ENCODE measurements around the gene KLF6.

KLF6 gene

GRCh38 chr10:3774814-3775695 lies 10.0 kb downstream of the KLF6 start:
- DNase-seq (ENCODE audit: low read depth in 4 of 4, low spot score in 1 of 4), result no peak

DNA sequence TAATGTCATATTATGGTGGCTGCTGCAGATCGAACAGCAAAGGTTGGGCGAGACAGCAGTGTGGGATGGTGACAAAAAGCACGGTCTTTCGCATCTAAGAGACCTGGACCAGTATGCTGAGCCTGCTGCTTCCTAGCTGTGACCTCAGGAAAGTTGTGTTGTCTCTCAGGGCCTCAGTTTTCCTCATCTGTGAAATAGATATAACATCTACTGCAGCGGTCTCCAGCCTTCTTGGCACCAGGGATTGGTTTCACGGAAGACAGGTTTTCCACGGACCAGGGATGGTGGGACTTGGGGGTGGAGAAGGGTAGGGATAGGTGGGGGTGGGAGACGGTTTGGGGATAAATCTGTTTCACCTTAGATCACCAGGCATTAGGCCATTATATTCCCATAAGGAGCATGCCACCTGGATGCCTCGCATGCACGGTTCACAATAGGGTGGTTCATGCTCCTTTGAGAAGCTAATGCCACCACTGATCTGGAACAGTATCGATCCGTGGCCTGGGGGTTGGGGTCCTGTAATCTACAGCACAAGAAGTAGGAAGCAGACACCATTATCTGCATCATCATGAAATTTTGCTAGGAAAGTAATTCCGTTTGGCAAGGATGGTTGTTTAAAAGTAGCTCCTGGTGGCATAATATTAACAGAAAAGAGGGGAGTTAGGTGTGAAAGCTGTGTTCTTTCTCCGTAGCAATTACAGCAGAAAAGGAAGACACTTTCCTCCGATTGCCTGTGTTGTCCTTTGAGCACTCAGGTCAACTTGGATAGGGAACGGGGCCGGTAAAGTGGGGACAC lies 10.8 kb downstream of the KLF6 start:
- DNase-seq (ENCODE audit: low read depth in 4 of 4, low spot score in 1 of 4), result no peak

DNA sequence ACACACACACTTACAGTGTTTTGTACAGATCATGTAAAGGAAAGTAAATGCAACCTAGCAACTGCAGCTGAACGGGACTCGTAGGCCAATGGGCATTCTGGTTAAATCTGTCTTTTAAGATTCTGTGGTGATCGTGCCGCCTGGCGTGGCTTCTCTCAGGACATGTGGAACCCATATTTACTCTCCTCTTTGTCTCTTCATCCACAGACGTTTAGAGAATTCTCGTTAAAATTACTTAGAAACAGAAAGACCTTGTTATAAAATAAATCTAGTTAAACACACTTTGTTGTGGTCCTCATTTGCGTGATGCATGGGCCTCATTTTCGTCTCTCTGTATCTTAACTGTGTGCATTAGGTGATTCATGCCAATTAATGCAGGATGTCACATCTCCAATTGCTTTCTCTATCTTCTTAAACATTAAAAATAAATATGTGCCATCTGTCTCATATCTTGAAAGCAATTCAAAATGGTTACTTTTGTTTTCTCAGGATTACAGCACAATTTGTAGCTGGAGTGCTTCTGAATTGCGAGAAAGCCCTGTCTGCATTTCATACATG lies 11.5 kb downstream of the KLF6 start:
- no peak for DNase-seq (ENCODE audit: low read depth in 4 of 4, low spot score in 1 of 4)

GRCh38 chr10:3772361-3773171 lies 12.4 kb downstream of the KLF6 start:
- DNase-seq (ENCODE audit: low read depth in 4 of 4, low spot score in 1 of 4), result no peak

DNA sequence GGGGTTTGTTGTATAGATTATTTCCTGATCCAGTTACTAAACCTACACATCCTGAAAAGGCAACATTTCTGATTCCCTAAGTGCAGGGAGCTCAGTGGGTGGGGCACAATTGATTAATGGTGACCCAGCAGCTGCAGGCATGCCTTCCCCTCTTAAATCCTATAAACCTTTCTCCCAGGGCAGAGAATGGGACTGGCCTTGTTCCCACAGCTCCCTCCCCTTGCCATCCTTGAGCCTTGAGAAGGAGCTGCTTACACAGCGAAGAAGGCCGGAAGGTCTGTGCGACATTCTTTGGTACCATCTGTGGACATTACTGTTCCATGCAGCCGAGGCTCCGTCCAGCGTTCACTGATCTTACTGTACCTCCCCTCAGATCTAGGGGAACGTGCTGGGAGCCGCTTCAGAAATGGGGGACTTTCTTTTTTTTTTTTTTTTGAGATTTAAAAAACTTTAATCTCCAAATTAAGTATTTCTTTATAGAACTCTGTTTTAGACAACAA lies 14.3 kb downstream of the KLF6 start:
- DNase-seq (ENCODE audit: low read depth in 4 of 4, low spot score in 1 of 4), result no peak

GRCh38 chr10:3769556-3769955 lies 15.5 kb downstream of the KLF6 start:
- DNase-seq (ENCODE audit: low read depth in 4 of 4, low spot score in 1 of 4), result no peak

- no peak for DNase-seq (ENCODE audit: low read depth in 4 of 4, low spot score in 1 of 4)
These were observed 18.8 kb downstream of the KLF6 start for GRCh38 chr10:3766046-3766756.

- no peak for DNase-seq (ENCODE audit: low read depth in 4 of 4, low spot score in 1 of 4)
These were observed 19.9 kb downstream of the KLF6 start for GRCh38 chr10:3765146-3765545.

DNA sequence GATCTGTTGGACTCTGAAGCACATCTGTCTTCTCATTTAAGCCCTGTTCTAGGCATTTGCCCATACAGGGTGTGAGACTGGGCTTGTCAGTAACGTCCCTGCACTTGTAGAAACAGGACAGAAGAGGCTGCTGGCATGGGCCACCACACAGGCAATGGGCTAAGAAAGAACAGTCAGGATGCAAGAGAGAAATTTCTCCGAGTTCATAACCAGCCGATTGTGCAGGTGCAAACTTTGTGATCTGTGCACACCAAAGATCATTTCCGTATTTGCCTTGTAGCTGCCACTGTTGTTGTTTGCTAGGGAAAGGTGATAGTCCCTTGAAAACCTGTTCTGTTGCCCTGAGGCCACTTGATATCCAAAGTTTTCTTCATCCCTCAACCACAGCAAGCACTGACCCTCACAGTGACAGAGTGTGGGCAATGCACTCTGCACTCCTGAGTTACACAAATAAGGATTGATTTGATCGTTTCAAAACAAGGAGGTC lies 20.3 kb downstream of the KLF6 start:
- no peak for DNase-seq (ENCODE audit: low read depth in 4 of 4, low spot score in 1 of 4)

- DNase-seq (ENCODE audit: low read depth in 4 of 4, low spot score in 1 of 4), result no peak
These were observed 21.0 kb downstream of the KLF6 start for GRCh38 chr10:3763852-3764625.

GRCh38 chr10:3763035-3763456 lies 22.0 kb downstream of the KLF6 start:
- DNase-seq (ENCODE audit: low read depth in 4 of 4, low spot score in 1 of 4), result no peak

DNA sequence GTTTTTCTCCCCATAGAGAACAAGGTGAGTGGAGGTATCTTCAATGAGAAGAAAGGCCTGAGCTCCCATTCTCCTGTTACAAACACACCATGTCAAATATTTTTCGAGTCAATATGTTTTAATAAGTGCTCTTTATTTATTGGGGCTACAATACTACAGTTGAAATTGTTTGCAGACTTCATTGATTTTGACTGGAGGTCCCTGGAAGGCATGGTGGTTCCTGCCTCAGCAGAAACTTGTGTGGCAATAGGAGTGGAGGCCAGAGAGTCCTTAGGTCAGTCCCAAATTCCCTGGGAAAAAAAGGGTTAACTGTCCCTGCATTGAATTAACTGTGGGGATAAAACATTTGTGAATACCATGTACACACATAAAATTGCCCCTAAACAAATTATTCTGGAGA lies 22.7 kb downstream of the KLF6 start:
- DNase-seq (ENCODE audit: low read depth in 4 of 4, low spot score in 1 of 4), result no peak

- DNase-seq (ENCODE audit: low read depth in 4 of 4, low spot score in 1 of 4), result no peak
These were observed 23.1 kb downstream of the KLF6 start for GRCh38 chr10:3761904-3762303.

DNA sequence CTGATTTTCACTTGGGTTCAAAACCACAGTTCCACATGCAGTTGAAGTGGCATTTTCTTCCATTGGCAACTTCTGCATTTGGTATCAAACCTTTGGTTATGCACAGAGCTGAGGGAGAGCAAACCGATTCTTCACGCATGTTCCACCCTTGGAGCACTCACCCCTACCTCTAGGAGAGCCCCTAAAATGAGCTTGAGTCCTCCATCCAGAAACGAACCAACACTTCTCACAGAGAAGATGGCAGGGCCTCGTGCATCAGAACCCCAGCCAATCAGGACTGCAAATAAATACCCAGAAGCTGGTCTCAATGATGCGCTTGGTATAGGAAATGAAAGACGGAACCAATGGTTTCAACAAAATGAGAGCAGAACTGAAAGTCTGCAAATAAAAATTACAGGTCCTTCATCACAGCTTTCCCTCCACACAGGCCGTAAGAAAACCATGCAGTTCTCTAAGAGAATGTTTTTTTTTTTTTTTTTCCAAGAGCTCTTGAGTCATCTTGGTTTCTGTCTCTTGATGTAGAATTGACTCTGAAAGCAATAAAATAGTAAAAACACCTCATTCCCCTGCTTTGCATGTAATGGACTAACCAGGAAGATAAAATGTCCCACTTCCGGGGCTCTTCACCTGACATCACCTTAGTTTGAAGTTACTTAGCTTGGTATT lies 23.9 kb downstream of the KLF6 start:
- DNase-seq (ENCODE audit: low read depth in 4 of 4, low spot score in 1 of 4), result no peak

- no peak for DNase-seq (ENCODE audit: low read depth in 4 of 4, low spot score in 1 of 4)
These were observed 24.9 kb downstream of the KLF6 start for GRCh38 chr10:3760083-3760482.

GRCh38 chr10:3759397-3759796 lies 25.6 kb downstream of the KLF6 start:
- DNase-seq (ENCODE audit: low read depth in 4 of 4, low spot score in 1 of 4), result no peak

GRCh38 chr10:3758491-3758970 lies 26.5 kb downstream of the KLF6 start:
- no peak for DNase-seq (ENCODE audit: low read depth in 4 of 4, low spot score in 1 of 4)

- peak in 2 of 4 experiments; percentile 60 to 62 for DNase-seq (ENCODE audit: low read depth in 4 of 4, low spot score in 1 of 4)
These were observed 27.1 kb downstream of the KLF6 start for GRCh38 chr10:3757638-3758490.
